HL-60 (cell line): ENCODE data around the gene MEF2C.

Experiments
- DNase-seq, 2 experiments: peaks; one replicate each; pipeline ENCODE4 v3.0.0-alpha.2; 2010 to 2020; ENCODE audit warnings: low read depth in 1 of 2, low spot score in 1 of 2
- H3K27ac ChIP-seq: fragments of 250-450 bp; sonication (Bioruptor Pico); replicated peaks from 2 replicates; pipeline ENCODE4 v1.5.1; 2020; ENCODE audit warnings: mild to moderate bottlenecking, moderate library complexity
- H3K27me3 ChIP-seq: fragments of 250-450 bp; sonication (Bioruptor Pico); 2 replicates; pipeline ENCODE4 v1.5.1; 2021; ENCODE audit warnings: mild to moderate bottlenecking, moderate library complexity; ENCODE audit not compliant: insufficient read depth, poor library complexity, severe bottlenecking
- H3K4me3 ChIP-seq: replicated peaks from 2 replicates; pipeline ENCODE4 v1.5.1; 2011; ENCODE audit warnings: mild to moderate bottlenecking, control low read depth, low read length; ENCODE audit not compliant: insufficient read depth
- CTCF ChIP-seq: IDR thresholded peaks from one replicate; pipeline ENCODE4 v1.5.1; 2011; ENCODE audit warnings: low read length, control low read depth, inconsistent platforms; ENCODE audit not compliant: insufficient read depth
- GABPA ChIP-seq: IDR thresholded peaks from 2 replicates; pipeline ENCODE4 v1.6.1; 2012; ENCODE audit warnings: low read depth
- POLR2AphosphoS5 ChIP-seq: IDR thresholded peaks from 2 replicates; pipeline ENCODE4 v1.6.1; 2012; ENCODE audit warnings: low read depth
- REST ChIP-seq: IDR thresholded peaks from 2 replicates; pipeline ENCODE4 v1.6.1; 2012; ENCODE audit warnings: low read depth; ENCODE audit not compliant: insufficient replicate concordance
- SPI1 ChIP-seq: IDR thresholded peaks from 2 replicates; pipeline ENCODE4 v1.6.1; 2012; ENCODE audit warnings: low read depth, mild to moderate bottlenecking, borderline replicate concordance

Gene MEF2C

DNA sequence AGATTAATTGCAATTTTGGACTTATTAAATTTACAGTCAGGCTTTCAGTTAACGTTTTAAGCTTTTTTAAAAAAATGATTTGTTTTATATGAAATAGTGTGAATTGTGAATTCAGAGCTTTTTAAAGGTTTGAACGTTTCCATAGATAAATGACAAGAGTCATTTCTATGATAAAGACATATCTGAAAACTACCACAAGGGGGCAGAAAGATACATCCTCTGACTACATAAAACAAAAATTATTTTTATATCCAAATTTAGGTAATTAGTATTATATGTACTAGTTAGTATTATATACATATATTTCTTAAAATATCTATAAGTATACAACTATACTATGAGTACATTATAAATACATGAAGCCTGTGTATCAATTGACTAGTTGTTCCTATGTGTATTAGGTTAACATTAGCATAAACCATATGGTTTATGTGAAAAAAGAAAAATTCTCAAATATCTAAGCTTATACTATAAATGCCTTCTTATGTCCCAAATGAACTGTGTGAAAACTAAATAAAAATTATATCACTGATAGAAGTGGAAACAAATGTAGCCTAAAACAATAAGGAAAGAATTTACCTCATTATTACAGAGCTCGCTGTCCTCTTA lies 155.2 kb downstream of the MEF2C start:
- Histone ChIP-seq H3K27ac (no peak overlapping the region), H3K27me3 (no peaks in the 10 kb centered on the region), H3K4me3 (no peak overlapping the region)
- TF ChIP-seq GABPA (no peak), POLR2AphosphoS5 (no peak), CTCF (no peak), SPI1 (no peak), REST (no peak)
- DNase-seq: no peak

DNA sequence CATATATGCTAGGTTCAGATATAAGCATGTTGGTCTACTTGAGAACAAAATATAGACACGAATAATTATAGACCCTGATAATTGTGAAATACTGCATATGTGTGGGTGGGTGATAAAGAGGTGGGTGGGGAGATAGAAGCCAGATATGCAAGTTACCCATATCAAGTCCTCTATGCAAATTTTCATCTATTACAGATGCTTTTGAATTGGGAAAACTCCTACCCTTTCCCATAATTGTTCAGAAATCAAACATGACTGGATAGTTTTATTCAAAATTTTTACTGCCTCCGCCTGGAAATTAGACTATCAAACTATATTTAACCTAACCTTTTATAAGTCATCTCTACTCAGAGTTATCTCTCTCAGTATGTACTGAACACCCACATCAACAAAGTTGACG lies 157.5 kb downstream of the MEF2C start:
- Histone ChIP-seq H3K4me3 (no peak overlapping the region), H3K27me3 (no peaks in the 10 kb centered on the region), H3K27ac (no peak overlapping the region)
- DNase-seq: no peak
- no peak for TF ChIP-seq GABPA
- no peak for TF ChIP-seq CTCF
- TF ChIP-seq POLR2AphosphoS5: no peak
- no peak for TF ChIP-seq SPI1
- TF ChIP-seq REST: no peak

DNA sequence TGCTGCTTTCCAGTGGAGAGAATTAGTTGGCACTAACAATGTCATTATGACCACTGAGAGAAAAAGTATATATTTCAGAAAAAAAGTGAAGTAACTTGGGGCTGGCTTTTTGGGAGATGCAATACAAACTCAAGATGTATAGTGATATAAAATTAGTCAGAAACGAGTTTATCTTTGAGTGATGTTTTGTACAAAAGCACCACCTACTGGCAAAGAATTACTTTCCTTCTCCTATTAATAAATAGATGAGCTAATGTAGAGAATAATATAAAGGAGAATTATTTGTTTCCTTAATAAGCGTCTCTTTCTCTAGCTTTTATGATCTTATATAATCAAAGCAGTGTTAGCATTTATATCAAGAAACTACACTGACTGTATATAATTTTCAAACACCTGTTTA lies 158.8 kb downstream of the MEF2C start:
- DNase-seq: no peak
- TF ChIP-seq SPI1 (no peak), CTCF (no peak), POLR2AphosphoS5 (no peak), REST (no peak), GABPA (no peak)
- H3K27me3 ChIP-seq: no peaks in the 10 kb centered on the region

More for the DNA sequence above, 158.8 kb downstream of the MEF2C start:
- Histone ChIP-seq H3K4me3 (no peak overlapping the region), H3K27ac (no peak overlapping the region)
